Neuron (in vitro differentiated cells): ENCODE measurements around the gene MSANTD2.

Experiments used
- H2AFZ ChIP-seq: one replicate; pipeline ENCODE4 v1.6.1; 2013; ENCODE audit warnings: low read depth, mild to moderate bottlenecking, inconsistent platforms, low read length, moderate library complexity
- H3K27me3 ChIP-seq: one replicate; pipeline ENCODE4 v1.6.1; 2013; ENCODE audit warnings: low read length; ENCODE audit not compliant: insufficient read depth
- H3K36me3 ChIP-seq: one replicate; pipeline ENCODE4 v1.6.1; 2013; ENCODE audit warnings: low read length; ENCODE audit not compliant: insufficient read depth
- H3K4me1 ChIP-seq: one replicate; pipeline ENCODE4 v1.6.1; 2013; ENCODE audit warnings: low read length; ENCODE audit not compliant: insufficient read depth
- H3K4me3 ChIP-seq: 2 replicates; pipeline ENCODE4 v1.5.1; 2013; ENCODE audit warnings: mild to moderate bottlenecking, low read length, moderate library complexity
- H3K9me3 ChIP-seq: one replicate; pipeline ENCODE4 v1.6.1; 2013; ENCODE audit warnings: low read length

The MSANTD2 gene

DNA sequence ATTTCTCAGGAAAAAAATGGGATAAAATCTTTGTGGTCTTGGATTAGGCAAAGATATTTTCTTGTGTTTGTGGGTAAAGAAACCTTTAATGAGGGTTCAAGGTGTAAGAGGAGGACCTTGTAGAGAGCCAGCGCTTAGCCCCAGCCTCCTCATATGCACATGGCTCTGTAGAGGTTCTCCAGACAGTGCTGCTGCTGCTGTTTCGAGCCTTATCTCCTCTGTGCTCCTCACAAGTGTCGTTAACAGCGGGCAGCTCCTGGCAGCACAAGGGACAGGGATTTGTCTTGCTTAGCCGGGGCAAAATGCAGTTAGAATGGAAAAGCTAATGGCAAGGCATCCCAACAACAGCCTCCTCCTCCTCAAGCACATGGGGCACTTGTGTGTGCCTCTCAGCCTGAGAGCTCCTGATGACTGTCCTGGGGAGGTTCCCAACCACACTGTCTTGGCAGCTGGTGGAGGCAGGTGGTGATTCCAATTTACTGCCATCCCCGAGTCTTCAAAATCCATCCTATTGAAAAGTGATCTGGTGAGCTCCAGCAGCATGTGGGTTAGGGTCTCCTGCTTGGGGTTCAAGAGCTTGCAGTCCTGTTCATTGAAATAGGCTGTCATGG is 7.6 kb upstream of the MSANTD2 start:
- Histone ChIP-seq H3K9me3 (peaks cover 4% of the 10 kb centered on the region), H2AFZ (no peak overlapping the region), H3K27me3 (no peaks in the 10 kb centered on the region), H3K4me1 (no peaks in the 10 kb centered on the region), H3K36me3 (peaks cover 10% of the 10 kb centered on the region), H3K4me3 (no peak overlapping the region)

DNA sequence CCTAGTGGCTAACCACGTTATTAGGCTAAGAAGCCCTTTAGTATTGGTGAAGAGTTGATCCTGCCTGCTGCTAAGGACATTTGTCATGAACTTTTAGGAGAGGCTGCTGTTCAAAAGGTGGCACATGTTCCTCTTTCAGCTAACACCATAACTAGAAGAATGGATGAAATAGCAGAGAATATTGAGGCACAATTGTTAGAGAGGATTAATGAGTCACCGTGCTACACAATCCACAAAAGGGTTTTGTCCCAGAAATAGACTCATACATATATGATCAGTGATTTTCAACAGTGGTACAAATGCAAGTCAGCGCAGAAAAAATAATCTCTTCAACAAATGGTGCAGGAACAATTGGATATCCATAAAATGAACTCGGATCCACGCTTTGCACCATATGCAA is 7.0 kb upstream of the MSANTD2 start:
- Histone ChIP-seq H2AFZ (no peak overlapping the region), H3K27me3 (no peaks in the 10 kb centered on the region), H3K36me3 (peaks cover 13% of the 10 kb centered on the region), H3K9me3 (peaks cover 4% of the 10 kb centered on the region), H3K4me3 (no peak overlapping the region), H3K4me1 (no peaks in the 10 kb centered on the region)

DNA sequence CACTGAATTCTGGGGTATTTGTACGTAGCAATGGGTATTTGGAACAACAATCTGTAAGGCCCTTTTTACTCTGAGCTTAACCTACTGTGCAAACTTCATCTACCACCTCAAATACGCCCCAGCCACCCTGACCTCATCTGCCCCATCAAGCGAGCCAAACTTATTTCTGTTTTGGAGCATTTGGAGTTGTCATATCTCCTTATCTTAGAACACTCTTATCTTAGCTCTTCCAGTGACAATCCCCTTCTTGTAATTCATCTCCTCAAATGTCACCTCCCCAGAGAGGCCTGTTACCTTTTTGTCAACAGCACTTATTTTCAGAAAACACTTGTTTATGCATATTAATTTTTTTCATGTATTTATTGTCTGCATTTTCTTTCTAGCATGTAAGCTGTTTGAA is 4.7 kb upstream of the MSANTD2 start:
- H3K9me3 ChIP-seq = peaks cover 4% of the 10 kb centered on the region
- H2AFZ ChIP-seq = no peak overlapping the region
- H3K4me1 ChIP-seq = peaks cover 6% of the 10 kb centered on the region
- H3K4me3 ChIP-seq = no peak overlapping the region
- H3K27me3 ChIP-seq = no peaks in the 10 kb centered on the region
- H3K36me3 ChIP-seq = peaks cover 13% of the 10 kb centered on the region

DNA sequence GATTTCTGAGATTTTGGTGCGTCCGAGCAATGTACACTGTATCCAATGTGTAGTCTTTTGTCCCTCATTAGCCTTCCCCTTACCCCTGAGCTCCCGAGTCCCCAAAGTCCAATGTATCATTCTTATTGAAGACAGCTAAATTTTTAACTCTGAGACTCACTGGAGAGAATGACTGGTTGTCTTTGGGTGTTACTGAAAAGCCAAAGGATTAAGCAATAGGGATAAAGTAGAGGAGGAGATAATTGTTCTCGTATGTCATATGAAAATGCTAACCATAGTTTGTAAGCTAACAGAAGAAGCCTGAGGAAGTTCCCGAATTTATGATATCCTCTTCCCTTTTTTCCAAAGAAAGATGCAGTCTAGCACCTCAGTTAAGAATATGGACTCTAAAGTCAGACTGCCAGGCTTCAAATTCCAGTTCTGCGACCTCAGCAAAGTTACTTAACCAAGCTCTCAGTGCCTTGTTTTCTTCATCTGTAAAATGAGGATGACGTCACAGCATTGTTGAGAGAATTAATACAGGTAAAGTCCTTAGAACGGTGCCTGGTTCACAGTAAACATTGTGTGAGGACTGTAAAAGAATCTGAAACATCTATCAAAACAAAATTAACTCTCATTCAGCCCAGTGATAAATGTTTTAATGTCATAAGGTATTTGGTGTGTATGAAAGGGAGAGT is 1.6 kb upstream of the MSANTD2 start:
- peak overlapping the region; percentile 82 for H3K4me3 ChIP-seq
- H2AFZ ChIP-seq = no peak overlapping the region
- H3K4me1 ChIP-seq = peaks cover 20% of the 10 kb centered on the region
- peaks cover 13% of the 10 kb centered on the region for H3K36me3 ChIP-seq
- H3K27me3 ChIP-seq = no peaks in the 10 kb centered on the region
- peaks cover 2% of the 10 kb centered on the region for H3K9me3 ChIP-seq

DNA sequence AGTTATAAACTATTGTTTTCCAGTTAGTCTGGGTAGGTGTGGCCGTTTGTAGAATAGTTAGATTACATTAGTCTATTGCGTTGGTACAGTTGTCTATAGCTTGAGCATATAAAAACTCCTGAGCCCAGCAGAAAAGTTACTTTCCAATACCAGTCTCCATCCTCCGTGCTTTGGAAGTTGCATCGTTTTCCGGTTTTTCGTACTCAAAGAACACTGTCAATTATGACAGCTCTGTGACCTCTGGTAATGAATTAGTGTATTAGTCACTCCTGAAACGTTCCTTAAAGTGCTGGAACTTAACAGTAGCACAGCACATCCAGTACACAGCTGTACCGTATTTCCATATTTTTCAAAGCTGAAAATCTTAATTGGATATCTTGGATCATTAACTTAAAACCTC is 808 bp upstream of the MSANTD2 start:
- Histone ChIP-seq H3K4me3 (peak overlapping the region; percentile 82), H3K4me1 (peaks cover 20% of the 10 kb centered on the region), H3K27me3 (no peaks in the 10 kb centered on the region), H3K36me3 (peaks cover 11% of the 10 kb centered on the region), H3K9me3 (peaks cover 2% of the 10 kb centered on the region), H2AFZ (peak overlapping the region; percentile 43)

DNA sequence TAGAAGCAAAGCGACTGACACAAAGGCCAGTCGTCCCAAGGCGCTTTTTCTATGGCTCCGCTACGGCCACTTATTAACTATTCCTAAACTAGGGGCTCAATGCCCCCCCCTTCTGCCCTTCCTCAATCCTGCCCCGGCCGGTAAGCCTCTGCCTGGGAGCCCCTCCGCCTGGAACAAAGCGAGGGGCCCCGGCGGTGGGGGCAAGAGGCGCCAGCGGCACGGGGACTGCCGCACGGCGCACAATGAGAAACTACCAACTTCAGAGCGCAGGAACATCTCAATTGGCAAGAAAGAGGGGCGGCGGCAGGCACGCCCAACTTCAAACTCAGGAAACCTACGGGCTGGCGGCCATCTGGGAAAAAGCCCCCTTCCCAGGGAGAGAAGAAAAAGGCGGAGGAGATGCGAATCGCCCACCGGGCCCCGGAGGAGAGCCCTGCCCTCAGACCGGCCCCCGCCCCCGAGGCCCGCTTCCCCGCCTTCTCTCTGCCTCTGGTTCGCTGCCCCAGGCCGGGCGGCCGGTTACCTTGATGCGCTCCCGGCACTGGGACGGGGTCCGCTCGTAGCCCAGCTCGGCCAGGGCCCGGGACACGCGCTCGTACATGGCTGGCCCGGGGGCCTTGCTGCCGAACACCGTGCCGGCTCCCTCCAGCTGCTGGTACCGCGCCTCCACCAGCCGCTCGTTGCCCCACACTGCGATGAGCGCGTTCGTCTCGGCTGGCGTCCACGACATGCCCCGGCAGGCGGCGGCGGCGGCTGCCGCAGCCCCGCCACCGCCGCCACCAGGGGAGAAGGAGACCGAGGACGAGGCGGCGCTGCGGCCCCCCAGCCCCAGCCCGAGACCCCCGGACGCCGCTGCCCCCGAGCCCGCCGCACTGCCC is 619 bp downstream of the MSANTD2 start:
- Histone ChIP-seq H3K27me3 (no peaks in the 10 kb centered on the region), H2AFZ (peak overlapping the region; percentile 43), H3K4me3 (peak overlapping the region; percentile 82), H3K9me3 (no peaks in the 10 kb centered on the region), H3K36me3 (peaks cover 5% of the 10 kb centered on the region), H3K4me1 (peaks cover 20% of the 10 kb centered on the region)

DNA sequence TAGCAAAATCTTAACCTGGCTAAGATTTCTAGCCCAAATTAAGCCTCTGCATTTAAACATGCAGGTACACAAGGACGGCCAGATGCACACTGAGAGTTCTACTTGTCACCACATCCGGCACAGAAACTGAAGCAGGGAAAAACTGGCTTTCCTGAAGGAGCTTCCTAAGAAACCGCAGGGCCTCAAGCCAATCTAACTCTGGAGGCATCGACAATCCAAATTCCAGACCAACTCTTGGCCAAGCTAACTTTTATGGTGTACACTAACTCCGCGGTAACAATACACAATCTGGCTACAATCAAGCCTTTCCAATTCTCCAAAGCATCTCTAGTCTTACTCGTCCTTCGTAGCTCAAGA is 1.2 kb downstream of the MSANTD2 start:
- Histone ChIP-seq H3K9me3 (no peaks in the 10 kb centered on the region), H3K36me3 (peaks cover 5% of the 10 kb centered on the region), H3K4me1 (peaks cover 20% of the 10 kb centered on the region), H3K27me3 (no peaks in the 10 kb centered on the region), H3K4me3 (peak overlapping the region; percentile 82), H2AFZ (peak overlapping the region; percentile 43)

DNA sequence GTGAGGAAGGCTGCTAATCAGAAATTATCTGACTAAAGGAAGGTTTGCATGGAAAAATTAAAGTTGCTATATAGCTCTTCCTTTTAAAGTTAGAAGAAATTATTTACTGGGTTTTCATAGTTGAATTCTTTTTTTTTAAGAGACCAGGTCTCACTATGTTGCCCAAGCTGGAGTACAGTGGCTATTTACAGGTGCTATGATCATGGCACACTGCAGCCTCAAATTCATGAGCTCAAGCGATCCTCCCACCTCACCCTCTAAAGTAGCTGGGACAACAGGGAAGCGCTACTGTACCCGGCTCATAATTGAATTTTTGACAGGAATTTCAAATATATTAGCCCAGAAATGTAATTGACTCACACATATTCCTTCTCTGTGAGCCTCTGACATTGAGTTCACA is 3.9 kb downstream of the MSANTD2 start:
- H3K9me3 ChIP-seq = no peaks in the 10 kb centered on the region
- H3K36me3 ChIP-seq = no peaks in the 10 kb centered on the region
- H3K4me3 ChIP-seq = no peak overlapping the region
- H3K4me1 ChIP-seq = peaks cover 27% of the 10 kb centered on the region
- no peaks in the 10 kb centered on the region for H3K27me3 ChIP-seq
- H2AFZ ChIP-seq = no peak overlapping the region

DNA sequence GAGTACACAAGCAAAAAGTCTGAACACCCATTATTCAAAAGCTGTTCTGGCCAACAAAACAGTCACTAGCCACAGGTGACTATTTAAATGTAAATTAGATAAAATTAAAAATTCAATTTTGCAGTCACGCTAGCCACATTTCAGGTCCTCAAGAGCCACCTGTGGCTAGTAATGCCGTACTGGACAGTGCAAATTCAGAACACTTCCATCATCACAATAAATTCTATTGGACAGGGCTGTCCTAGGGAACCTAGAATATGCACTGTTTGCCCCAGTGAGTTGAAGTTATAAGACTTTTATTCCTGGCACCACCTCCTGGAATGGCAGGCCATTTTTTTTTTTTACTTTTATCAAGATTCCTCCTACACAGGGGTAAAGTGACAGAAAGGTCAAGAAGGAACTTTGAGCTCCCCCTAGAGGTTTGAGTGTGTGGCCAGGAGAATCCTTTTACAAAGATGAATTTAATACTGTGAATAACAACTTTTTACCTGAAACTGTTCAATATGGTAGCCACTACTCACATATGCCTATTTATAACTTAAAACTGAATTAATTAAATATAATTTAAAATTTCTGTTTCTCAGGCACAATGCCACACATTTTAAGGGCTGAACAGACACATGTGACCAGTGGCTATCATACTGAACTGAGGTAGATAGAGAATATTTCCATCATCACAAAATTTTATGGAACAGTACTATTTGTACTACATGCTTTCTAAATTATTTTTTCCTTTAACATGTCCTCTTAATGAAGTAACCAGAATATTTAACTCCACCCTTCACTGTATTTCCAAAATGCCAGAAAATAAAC is 6.5 kb downstream of the MSANTD2 start:
- H3K27me3 ChIP-seq = no peaks in the 10 kb centered on the region
- peaks cover 25% of the 10 kb centered on the region for H3K4me1 ChIP-seq
- H3K4me3 ChIP-seq = no peak overlapping the region
- no peaks in the 10 kb centered on the region for H3K36me3 ChIP-seq
- no peaks in the 10 kb centered on the region for H3K9me3 ChIP-seq
- H2AFZ ChIP-seq = no peak overlapping the region

DNA sequence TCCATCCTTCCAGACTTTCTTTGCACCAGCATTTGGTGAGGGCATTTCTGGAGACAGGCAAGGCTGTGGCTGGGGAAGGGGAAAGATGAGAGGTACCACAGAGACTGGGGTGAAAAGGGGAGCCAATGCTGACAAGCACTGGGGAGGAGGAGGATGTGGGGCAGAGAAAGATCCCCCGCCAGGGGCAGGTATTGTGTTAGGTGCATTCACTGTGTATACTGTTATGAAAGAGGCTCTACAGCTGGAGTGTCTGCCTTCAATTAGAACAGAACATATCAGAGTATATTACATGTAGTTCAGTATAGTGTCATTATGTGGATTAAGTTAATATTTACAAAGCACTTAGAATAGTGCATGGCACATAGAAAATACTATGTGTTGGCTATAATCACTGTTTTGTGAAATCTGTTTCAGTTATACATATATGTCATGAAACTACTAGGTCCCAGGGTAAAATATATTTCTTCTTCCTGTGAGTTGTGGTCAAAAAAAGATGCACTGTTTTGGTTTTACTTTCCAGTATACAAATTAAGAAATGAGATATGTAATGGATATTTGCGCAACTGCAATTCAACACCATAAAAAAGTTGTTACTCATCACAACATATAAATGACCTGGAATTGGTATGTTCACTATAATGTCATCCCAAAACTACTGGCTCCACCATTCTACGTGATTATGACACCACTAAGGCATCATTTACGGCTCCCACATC is 8.4 kb downstream of the MSANTD2 start:
- H3K27me3 ChIP-seq = no peaks in the 10 kb centered on the region
- H3K4me3 ChIP-seq = no peak overlapping the region
- peaks cover 13% of the 10 kb centered on the region for H3K4me1 ChIP-seq
- no peaks in the 10 kb centered on the region for H3K36me3 ChIP-seq
- H2AFZ ChIP-seq = no peak overlapping the region
- no peaks in the 10 kb centered on the region for H3K9me3 ChIP-seq

DNA sequence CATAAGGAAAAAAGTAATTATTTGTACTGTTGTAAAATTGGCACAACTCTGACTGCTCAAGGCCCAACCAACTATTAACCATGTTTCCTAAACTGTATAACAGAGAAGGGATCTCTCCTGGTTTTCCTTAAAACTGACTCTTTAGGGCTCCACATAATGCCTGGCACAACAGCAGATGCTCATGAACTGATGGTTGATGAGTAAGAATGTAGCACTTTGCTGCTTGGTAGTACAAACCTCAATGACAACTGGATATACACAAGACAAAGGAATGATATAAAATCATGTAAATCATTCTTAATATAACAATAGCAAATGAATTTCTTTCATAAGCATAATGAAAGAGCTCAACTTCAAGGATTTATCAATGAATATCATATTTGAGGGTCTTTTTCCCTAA is 11.7 kb downstream of the MSANTD2 start:
- Histone ChIP-seq H3K4me3 (no peak overlapping the region), H3K9me3 (no peaks in the 10 kb centered on the region), H2AFZ (no peak overlapping the region), H3K36me3 (peaks cover 2% of the 10 kb centered on the region), H3K27me3 (no peaks in the 10 kb centered on the region), H3K4me1 (peaks cover 11% of the 10 kb centered on the region)

DNA sequence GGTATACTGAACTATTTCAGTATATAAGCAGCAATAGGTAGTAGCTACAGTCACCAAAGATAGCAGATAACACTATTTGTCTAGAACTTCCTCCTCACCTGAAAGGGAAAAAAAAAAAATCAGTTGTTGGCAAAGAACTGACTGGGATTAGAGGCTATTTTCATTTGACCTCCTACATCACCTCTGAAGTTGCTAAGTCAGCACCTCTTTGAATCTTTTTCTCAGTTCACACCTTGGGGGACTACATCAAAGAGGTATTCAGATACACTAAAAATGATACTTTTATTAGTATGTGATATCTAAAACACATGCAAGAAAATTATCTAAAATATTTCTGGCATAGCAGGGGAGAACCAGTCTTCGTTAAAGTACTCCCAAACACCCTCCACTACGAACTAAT is 16.2 kb downstream of the MSANTD2 start:
- no peaks in the 10 kb centered on the region for H3K4me1 ChIP-seq
- no peak overlapping the region for H2AFZ ChIP-seq
- H3K36me3 ChIP-seq = peaks cover 2% of the 10 kb centered on the region

More for the DNA sequence above, 16.2 kb downstream of the MSANTD2 start:
- H3K9me3 ChIP-seq = no peaks in the 10 kb centered on the region
- no peaks in the 10 kb centered on the region for H3K27me3 ChIP-seq
- H3K4me3 ChIP-seq = no peak overlapping the region
